Caco-2 (cell line): ENCODE data around the gene TIMM44. TPM values are rescaled to one million over a fixed set of nuclear protein-coding genes. Genes with fewer than 3 reads are reported as not detected.

Experiments
- BruUV-seq: library from RNA; stranded (reverse); fragments of 400-500 nt; replicated peaks from 2 replicates; lab custom pipeline; 2021; lab: Mats Ljungman, UMichigan
- CTCF ChIA-PET: fragments of 300-600 bp; sonication (Branson Sonifier 250); formaldehyde crosslinking; loops from one replicate; lab custom pipeline; 2022; ENCODE audit warnings: antibody characterized with exemption; lab: Charles Lee
- POLR2A ChIA-PET: fragments of 300-600 bp; sonication (Branson Sonifier 250); formaldehyde crosslinking; loops from one replicate; lab custom pipeline; 2022; ENCODE audit warnings: antibody characterized with exemption; lab: Charles Lee
- DNase-seq, 2 experiments: peaks; one replicate each; pipeline versions ENCODE4 v3.0.0 to v3.0.0-alpha.2; 2020 to 2022
- H3K27me3 ChIP-seq: replicated peaks from 2 replicates; pipeline ENCODE4 v1.6.0; 2011; ENCODE audit warnings: low read length; ENCODE audit not compliant: control insufficient read depth, insufficient read depth
- H3K36me3 ChIP-seq: 2 replicates; pipeline ENCODE4 v1.5.1; 2011; ENCODE audit warnings: low read length; ENCODE audit not compliant: control insufficient read depth, insufficient read depth
- H3K4me1 ChIP-seq: fragments of 250-450 bp; sonication (Bioruptor Pico); 2 replicates; pipeline ENCODE4 v1.5.1; 2020; ENCODE audit warnings: mild to moderate bottlenecking
- H3K4me3 ChIP-seq: 2 replicates; pipeline ENCODE4 v1.5.1; 2011; ENCODE audit warnings: low read depth, mild to moderate bottlenecking, control low read depth, low read length
- H3K9me3 ChIP-seq: fragments of 250-450 bp; sonication (Bioruptor Pico); 2 replicates; pipeline ENCODE4 v1.5.1; 2020; ENCODE audit warnings: mild to moderate bottlenecking, moderate library complexity
- H3K27ac Mint-ChIP-seq: one replicate; pipeline ENCODE4 v1.8.0; 2022; ENCODE audit warnings: mixed read lengths; ENCODE audit not compliant: unreplicated experiment
- H3K27me3 Mint-ChIP-seq: one replicate; pipeline ENCODE4 v1.8.0; 2022; ENCODE audit warnings: mixed read lengths; ENCODE audit not compliant: insufficient read depth, unreplicated experiment
- H3K36me3 Mint-ChIP-seq: one replicate; pipeline ENCODE4 v1.8.0; 2022; ENCODE audit warnings: mild to moderate bottlenecking, mixed read lengths; ENCODE audit not compliant: insufficient read depth, unreplicated experiment
- H3K4me1 Mint-ChIP-seq: one replicate; pipeline ENCODE4 v1.8.0; 2022; ENCODE audit warnings: low read depth, mixed read lengths; ENCODE audit not compliant: unreplicated experiment
- H3K4me3 Mint-ChIP-seq: one replicate; pipeline ENCODE4 v1.8.0; 2022; ENCODE audit warnings: mild to moderate bottlenecking, moderate library complexity, mixed read lengths; ENCODE audit not compliant: unreplicated experiment
- H3K9me3 Mint-ChIP-seq: one replicate; pipeline ENCODE4 v1.8.0; 2022; ENCODE audit warnings: mixed read lengths; ENCODE audit not compliant: unreplicated experiment
- CTCF ChIP-seq, 2 experiments: fragments of 200-600 bp in 1 of 2; IDR thresholded peaks; 1 replicate in 1 of 2; 2 replicates in 1 of 2; pipeline versions ENCODE4 v1.5.1 to v1.8.0; 2011 to 2022; ENCODE audit warnings: antibody characterized with exemption in 1 of 2, control low read depth in 1 of 2, inconsistent platforms in 1 of 2, low read depth in 1 of 2, low read length in 1 of 2, mild to moderate bottlenecking in 1 of 2, moderate library complexity in 1 of 2; ENCODE audit not compliant: insufficient read depth in 1 of 2, severe bottlenecking in 1 of 2, unreplicated experiment in 1 of 2
- intact Hi-C: fragments of 100-400 bp; cut with micrococcal nuclease; formaldehyde crosslinking; loops from one replicate; pipeline ENCODE4 v1.10.0; 2022; ENCODE audit not compliant: unreplicated experiment
- total RNA-seq: library from RNA; stranded (reverse); gene quantifications from 2 replicates; pipeline ENCODE4 v1.2.3, GENCODE V29; 2022

Gene TIMM44
- total RNA-seq, 1 experiment from 2014 or later: 129 TPM

GRCh38 chr19:7932930-7933300 is 10.6 kb downstream of the TIMM44 start:
- ChIA-PET CTCF (no interaction called here), POLR2A (no interaction called here)
- Mint-ChIP-seq H3K4me1 (peaks cover 10% of the 10 kb centered on the region), H3K9me3 (no peaks in the 10 kb centered on the region), H3K36me3 (peaks cover 86% of the 10 kb centered on the region), H3K4me3 (no peak overlapping the region), H3K27me3 (no peaks in the 10 kb centered on the region), H3K27ac (no peak overlapping the region)
- intact Hi-C loops: no loop called here
- Histone ChIP-seq H3K36me3 (peaks cover 1% of the 10 kb centered on the region; the same call in 1 of the 2 replicates), H3K9me3 (no peaks in the 10 kb centered on the region), H3K27me3 (no peaks in the 10 kb centered on the region), H3K4me1 (peaks cover 9% of the 10 kb centered on the region; the same call in 1 of the 2 replicates), H3K4me3 (no peak overlapping the region)
- no peak for TF ChIP-seq CTCF (IDR thresholded peaks at IDR 0.05; ENCODE audit: insufficient read depth in 1 of 2, low read depth in 1 of 2, low read length in 1 of 2, severe bottlenecking in 1 of 2, unreplicated experiment in 1 of 2)
- BruUV-seq: no TSS peak
- no peak for DNase-seq

- POLR2A ChIA-PET: interaction anchor here (0.7 kb wide), 1 partner anchor 12 kb away, joined by 3 read pairs; no protein-coding TSS in a partner anchor
- CTCF ChIA-PET: no interaction called here
Observed at GRCh38 chr19:7932276-7932929, 11.1 kb downstream of the TIMM44 start.

More at GRCh38 chr19:7932276-7932929, 11.1 kb downstream of the TIMM44 start:
- no peaks in the 10 kb centered on the region for H3K27me3 ChIP-seq
- Mint-ChIP-seq H3K9me3 (no peaks in the 10 kb centered on the region), H3K36me3 (peaks cover 86% of the 10 kb centered on the region), H3K27ac (no peak overlapping the region), H3K4me3 (no peak overlapping the region), H3K4me1 (peaks cover 10% of the 10 kb centered on the region), H3K27me3 (no peaks in the 10 kb centered on the region)
- peaks cover 1% of the 10 kb centered on the region; the same call in 1 of the 2 replicates for H3K36me3 ChIP-seq
- peaks cover 9% of the 10 kb centered on the region; the same call in 1 of the 2 replicates for H3K4me1 ChIP-seq
- DNase-seq: no peak
- H3K9me3 ChIP-seq: no peaks in the 10 kb centered on the region
- BruUV-seq: no TSS peak
- intact Hi-C loops: no loop called here
- H3K4me3 ChIP-seq: no peak overlapping the region
- no peak for TF ChIP-seq CTCF (IDR thresholded peaks at IDR 0.05; ENCODE audit: insufficient read depth in 1 of 2, low read depth in 1 of 2, low read length in 1 of 2, severe bottlenecking in 1 of 2, unreplicated experiment in 1 of 2)
